NCI-H1436 (cell line): ENCODE results near the gene ECE2.
A peak's percentile ranks its signal among the peaks of the same experiment; 100 is the strongest.
"Not testable (repeated sequence)": the region's sequence is repeated elsewhere in the genome, so short reads cannot be mapped to it uniquely, and the experiment has no call there.

Experiments
- DNase-seq: peaks from one replicate; lab custom pipeline; 2025; lab: John Stamatoyannopoulos, UW

The ECE2 gene

DNA sequence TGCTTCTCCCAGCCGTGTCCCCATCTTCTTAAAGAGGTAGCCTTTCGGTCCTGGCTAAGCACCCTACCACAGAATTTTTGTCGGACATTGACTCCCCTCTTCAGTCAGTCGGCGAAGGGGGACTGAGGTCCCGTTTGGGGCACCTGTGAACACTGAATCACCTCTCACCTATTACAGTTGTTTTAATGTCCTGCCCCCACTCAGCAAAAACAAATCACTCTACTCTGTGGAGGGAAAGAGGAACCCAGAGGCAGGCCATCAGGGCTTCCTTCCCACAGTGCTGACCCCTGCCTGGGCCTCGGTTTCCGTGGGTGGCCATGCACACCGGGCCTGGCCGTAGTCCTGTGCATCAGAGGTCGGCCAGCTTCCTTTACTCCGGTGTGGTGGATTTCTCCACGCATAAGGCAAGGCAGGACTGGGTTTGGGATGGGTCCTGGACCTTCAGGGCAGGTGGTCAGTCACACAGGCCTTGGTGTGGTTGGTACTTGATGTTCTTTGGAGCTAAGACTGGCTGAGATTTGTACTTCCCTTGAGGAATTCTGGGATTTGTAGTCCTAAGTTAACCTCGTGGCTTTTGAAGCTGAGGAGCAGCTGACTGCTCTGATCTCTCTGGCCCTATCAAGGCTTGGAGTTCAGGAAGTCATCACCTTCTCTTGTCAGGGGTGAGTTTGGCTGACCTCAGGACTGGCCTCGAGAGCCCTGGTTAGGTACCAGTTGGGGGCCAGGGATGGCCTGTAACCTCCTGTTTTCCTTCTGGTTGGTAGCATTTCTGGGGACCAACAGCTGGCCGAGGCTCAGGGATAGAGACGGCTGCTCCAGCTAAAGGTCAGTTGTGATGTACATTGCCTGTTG, 61.0 kb downstream of the ECE2 start:
- peak; percentile 29 for DNase-seq

DNA sequence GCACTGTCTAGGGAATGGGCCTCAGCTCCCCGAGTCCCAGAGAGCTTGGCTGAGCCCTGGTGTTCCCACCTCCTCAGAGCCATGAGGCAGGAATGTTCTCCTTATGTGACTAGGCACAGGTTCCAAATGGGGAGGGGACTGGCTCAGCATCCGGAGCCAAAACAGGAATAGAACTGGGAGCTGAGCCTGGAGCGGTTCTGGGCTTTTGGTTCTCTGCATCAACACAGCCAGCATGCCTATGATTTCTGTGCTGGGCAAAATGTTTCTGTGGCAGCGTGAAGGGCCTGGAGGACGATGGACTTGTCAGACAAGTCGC, 61.5 kb downstream of the ECE2 start, which contains the start of gene FAM131A:
TSS of gene FAM131A (plus strand) at position 202 of the 316 bp plus-strand sequence. CDS start at position 233, 31 bp downstream.
- DNase-seq, result no peak

DNA sequence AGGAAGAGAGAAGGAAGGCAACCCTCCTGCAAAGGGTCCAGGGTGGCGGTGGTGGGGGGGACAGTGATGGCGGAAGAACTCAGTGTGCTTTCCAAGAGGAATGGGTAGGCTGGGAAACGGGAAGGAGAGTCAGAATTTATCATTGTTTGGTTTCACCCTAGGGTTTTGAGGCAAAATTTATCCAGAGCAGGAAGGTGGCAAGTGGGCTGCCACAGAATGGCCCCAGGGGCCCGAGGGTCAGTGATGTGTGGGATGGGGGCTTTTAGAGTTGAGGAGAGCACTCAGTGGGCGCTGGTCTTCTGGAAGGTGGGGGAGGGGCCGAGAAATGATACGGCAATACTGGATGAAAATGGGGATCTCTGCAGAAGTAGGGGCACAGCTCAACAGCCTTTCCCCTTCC, 62.2 kb downstream of the ECE2 start:
- no peak for DNase-seq

DNA sequence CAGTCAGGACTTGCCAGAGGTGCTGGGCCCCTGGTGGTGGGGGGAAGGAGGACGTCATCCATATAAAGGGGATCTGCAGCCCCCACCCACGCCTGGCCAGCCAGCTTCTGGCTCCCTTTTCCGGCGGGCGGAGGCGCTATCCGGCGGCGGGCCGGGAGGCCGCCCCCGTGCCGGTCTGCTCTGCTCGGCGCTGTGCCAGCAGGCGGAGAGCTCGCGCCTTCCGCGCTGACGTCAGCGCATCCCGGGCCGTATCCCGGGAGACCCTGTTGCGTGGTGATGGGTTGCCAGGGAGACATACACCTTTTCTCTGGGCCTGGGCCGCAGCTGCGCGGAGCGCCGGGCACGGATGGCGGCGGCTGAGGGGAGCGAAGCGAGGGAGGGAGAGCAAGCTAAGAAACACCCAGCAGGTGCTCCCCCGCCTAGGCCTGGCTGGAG, 62.7 kb downstream of the ECE2 start:
- peak; percentile 99 for DNase-seq

DNA sequence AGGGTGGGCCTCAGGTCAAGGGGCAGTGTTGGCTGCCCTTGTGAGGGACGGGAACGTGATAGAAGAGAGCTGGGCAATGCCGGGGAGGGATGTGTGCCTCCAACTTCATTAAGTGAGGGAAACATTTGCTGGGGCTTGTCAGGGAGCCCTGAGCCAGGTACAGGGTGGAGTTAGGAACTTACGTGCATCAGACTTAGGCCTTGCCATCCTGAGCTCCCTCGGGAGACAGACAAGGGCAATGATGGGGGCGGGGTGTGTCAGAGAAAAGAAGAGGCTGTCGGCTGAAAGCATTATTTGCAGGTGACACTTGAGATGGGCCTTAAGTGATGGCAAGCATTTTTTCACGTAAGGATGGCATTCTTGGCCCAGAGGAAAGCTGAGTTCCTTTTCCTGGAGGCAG, 63.2 kb downstream of the ECE2 start:
- DNase-seq, result peak; percentile 79

DNA sequence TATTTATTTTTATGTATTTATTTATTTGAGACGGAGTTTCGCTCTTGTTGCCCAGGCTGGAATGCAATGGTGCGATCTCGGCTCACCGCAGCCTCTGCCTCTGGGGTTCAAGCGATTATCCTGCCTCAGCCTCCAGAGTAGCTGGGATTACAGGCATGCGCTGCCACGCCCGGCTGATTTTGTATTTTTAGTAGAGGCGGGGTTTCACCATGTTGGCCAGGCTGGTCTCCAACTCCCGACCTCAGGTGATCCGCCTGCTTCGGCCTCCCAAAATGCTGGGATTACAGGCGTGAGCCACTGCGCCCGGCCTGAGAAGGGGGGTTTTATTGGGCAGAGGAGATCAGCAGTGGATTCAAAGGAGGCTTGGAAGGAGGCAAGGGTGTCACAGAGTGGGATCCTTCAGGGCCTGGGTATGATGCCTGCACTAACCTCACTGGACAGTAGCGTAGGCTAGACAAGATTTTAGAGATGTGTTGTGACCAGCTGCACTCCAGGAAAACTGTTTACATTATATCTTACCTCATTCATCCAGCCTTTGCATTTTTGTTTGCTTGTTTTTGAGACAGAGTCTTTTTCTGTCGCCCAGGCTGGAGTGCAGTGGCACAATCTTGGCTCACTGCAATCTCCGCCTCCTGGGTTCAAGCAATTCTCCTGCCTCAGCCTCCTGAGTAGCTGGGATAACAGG, 63.8 kb downstream of the ECE2 start:
- not testable (repeated sequence) for DNase-seq

DNA sequence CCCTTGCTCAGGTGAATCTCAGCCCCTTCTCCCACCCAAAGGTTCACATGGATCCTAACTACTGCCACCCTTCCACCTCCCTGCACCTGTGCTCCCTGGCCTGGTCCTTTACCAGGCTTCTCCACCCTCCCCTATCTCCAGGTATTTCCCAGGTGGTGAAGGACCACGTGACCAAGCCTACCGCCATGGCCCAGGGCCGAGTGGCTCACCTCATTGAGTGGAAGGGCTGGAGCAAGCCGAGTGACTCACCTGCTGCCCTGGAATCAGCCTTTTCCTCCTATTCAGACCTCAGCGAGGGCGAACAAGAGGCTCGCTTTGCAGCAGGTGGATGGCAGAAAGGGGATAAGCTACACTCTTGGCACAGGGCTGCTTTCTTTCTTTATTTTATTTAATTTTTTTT, 66.1 kb downstream of the ECE2 start:
- no peak for DNase-seq
